ENCODE results near the gene CDKL1.
A peak's percentile ranks its signal among the peaks of the same experiment; 100 is the strongest.

The CDKL1 gene

DNA sequence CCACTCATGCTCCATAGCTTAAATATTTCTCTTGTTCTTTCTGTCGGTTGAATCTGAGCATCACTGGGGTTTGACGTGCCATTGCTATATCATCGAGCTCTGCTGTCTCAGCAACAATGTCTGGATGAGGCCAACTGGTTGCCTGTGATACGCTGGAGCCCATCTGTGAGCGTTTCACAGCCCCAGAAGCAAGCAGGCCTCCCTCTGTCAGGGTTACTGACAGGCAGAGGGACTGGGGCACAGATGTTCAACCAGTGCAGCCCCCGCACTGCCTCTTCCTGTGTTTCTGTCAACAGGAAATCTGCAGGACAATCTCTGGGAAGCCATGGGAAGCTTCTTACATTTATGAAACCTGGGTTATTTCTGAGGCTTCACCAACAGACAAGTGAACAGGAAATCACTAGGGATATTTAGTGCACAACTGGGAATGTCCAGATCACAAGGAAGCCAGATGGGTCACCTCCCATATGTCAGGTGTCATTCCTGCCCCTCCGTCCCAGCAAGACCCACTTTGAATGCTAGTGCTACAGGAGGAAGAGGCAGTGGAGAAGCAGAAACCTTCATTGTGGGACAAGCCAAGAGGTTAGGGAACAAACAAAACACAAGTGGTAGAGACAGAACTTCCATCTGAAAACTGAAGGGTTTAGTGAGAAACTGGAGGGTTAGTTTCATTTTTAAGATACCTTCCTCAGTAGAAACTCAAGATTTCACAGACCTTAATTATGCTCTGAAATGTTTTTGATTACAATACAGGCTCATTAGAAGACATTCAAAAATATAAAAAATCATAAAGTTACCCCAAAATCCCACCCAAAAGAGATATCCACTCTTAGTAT lies 60.5 kb downstream of the CDKL1 start:
- H3K36me3 ChIP-seq (ENCODE audit: insufficient read depth, low read length) = no peaks in the 10 kb centered on the region
- H3K4me2 ChIP-seq (ENCODE audit: low read length) = peak overlapping the region; percentile 44; the same call in 1 of the 2 replicates
- no peak overlapping the region for H2AFZ ChIP-seq (ENCODE audit: low read length)
- peak overlapping the region; percentile 47 for H3K27ac ChIP-seq (ENCODE audit: low read depth, low read length, poor library complexity, severe bottlenecking)
- H3K79me2 ChIP-seq (ENCODE audit: insufficient read depth, low read length) = no peaks in the 10 kb centered on the region
- peak overlapping the region; percentile 28; the same call in 1 of the 2 replicates for H3K9ac ChIP-seq (ENCODE audit: low read length)
- H3K9me3 ChIP-seq (ENCODE audit: low read length) = no peaks in the 10 kb centered on the region
- no peak for TF ChIP-seq EZH2 (IDR thresholded peaks at IDR 0.05; ENCODE audit: borderline replicate concordance, low read length)
- no peak for TF ChIP-seq CTCF (IDR thresholded peaks at IDR 0.05; ENCODE audit: low read length)
- peak overlapping the region; percentile 27 for H3K4me3 ChIP-seq (ENCODE audit: low read depth, low read length, poor library complexity, severe bottlenecking)
- no peaks in the 10 kb centered on the region for H3K9me2 ChIP-seq (ENCODE audit: low read depth, low read length)
- H4K20me1 ChIP-seq (ENCODE audit: insufficient read depth, low read length) = no peaks in the 10 kb centered on the region
- H3F3A ChIP-seq (ENCODE audit: insufficient read depth, low read length) = no peaks in the 10 kb centered on the region
- H3K27me3 ChIP-seq (ENCODE audit: insufficient read depth, low read length) = no peaks in the 10 kb centered on the region
- peaks cover 17% of the 10 kb centered on the region for H3K4me1 ChIP-seq (ENCODE audit: insufficient read depth, low read length, severe bottlenecking)

- Histone ChIP-seq H3K27ac (ENCODE audit: low read depth, low read length, poor library complexity, severe bottlenecking) (peak overlapping the region; percentile 47), H3K9me2 (ENCODE audit: low read depth, low read length) (no peaks in the 10 kb centered on the region), H3K4me2 (ENCODE audit: low read length) (peak overlapping the region; percentile 44; the same call in 1 of the 2 replicates), H3K4me3 (ENCODE audit: low read depth, low read length, poor library complexity, severe bottlenecking) (no peak overlapping the region), H3F3A (ENCODE audit: insufficient read depth, low read length) (no peaks in the 10 kb centered on the region), H3K9ac (ENCODE audit: low read length) (peak overlapping the region; percentile 28; the same call in 1 of the 2 replicates), H2AFZ (ENCODE audit: low read length) (no peak overlapping the region), H3K9me3 (ENCODE audit: low read length) (no peaks in the 10 kb centered on the region), H3K36me3 (ENCODE audit: insufficient read depth, low read length) (no peaks in the 10 kb centered on the region), H3K79me2 (ENCODE audit: insufficient read depth, low read length) (no peaks in the 10 kb centered on the region), H3K4me1 (ENCODE audit: insufficient read depth, low read length, severe bottlenecking) (peaks cover 17% of the 10 kb centered on the region), H3K27me3 (ENCODE audit: insufficient read depth, low read length) (no peaks in the 10 kb centered on the region), H4K20me1 (ENCODE audit: insufficient read depth, low read length) (no peaks in the 10 kb centered on the region)
- TF ChIP-seq EZH2 (IDR thresholded peaks at IDR 0.05; ENCODE audit: borderline replicate concordance, low read length) (no peak), CTCF (IDR thresholded peaks at IDR 0.05; ENCODE audit: low read length) (no peak)
Observed at GRCh38 chr14:50335389-50335788, 61.3 kb downstream of the CDKL1 start.

GRCh38 chr14:50334211-50334610 lies 62.5 kb downstream of the CDKL1 start:
- Histone ChIP-seq H3K36me3 (ENCODE audit: insufficient read depth, low read length) (peaks cover 6% of the 10 kb centered on the region; the same call in 1 of the 2 replicates), H3K9me2 (ENCODE audit: low read depth, low read length) (no peaks in the 10 kb centered on the region), H3K27ac (ENCODE audit: low read depth, low read length, poor library complexity, severe bottlenecking) (no peak overlapping the region), H3K4me3 (ENCODE audit: low read depth, low read length, poor library complexity, severe bottlenecking) (no peak overlapping the region), H3K9ac (ENCODE audit: low read length) (no peak overlapping the region), H4K20me1 (ENCODE audit: insufficient read depth, low read length) (no peaks in the 10 kb centered on the region), H2AFZ (ENCODE audit: low read length) (no peak overlapping the region), H3F3A (ENCODE audit: insufficient read depth, low read length) (no peaks in the 10 kb centered on the region), H3K4me1 (ENCODE audit: insufficient read depth, low read length, severe bottlenecking) (peaks cover 17% of the 10 kb centered on the region), H3K27me3 (ENCODE audit: insufficient read depth, low read length) (no peaks in the 10 kb centered on the region), H3K9me3 (ENCODE audit: low read length) (no peaks in the 10 kb centered on the region), H3K4me2 (ENCODE audit: low read length) (no peak overlapping the region), H3K79me2 (ENCODE audit: insufficient read depth, low read length) (no peaks in the 10 kb centered on the region)
- TF ChIP-seq EZH2 (IDR thresholded peaks at IDR 0.05; ENCODE audit: borderline replicate concordance, low read length) (no peak), CTCF (IDR thresholded peaks at IDR 0.05; ENCODE audit: low read length) (no peak)
